Nephron progenitor cell (in vitro differentiated cells): ENCODE results near the gene BCL2L14.

Source experiments
- DNase-seq: peaks from one replicate; pipeline ENCODE4 v3.0.0; 2021
- H3K27ac Mint-ChIP-seq: 2 replicates; pipeline ENCODE4 v1.8.0; 2021; ENCODE audit warnings: mild to moderate bottlenecking, moderate library complexity, mixed read lengths
- H3K27me3 Mint-ChIP-seq: 2 replicates; pipeline ENCODE4 v1.8.0; 2021; ENCODE audit warnings: mild to moderate bottlenecking, low read depth, mixed read lengths; ENCODE audit not compliant: poor library complexity
- H3K36me3 Mint-ChIP-seq: 2 replicates; pipeline ENCODE4 v1.8.0; 2021; ENCODE audit warnings: low read depth, mixed read lengths
- H3K4me1 Mint-ChIP-seq: 2 replicates; pipeline ENCODE4 v1.8.0; 2021; ENCODE audit warnings: mixed read lengths
- H3K4me3 Mint-ChIP-seq: 2 replicates; pipeline ENCODE4 v1.8.0; 2021; ENCODE audit warnings: mild to moderate bottlenecking, moderate library complexity, mixed read lengths
- H3K9me3 Mint-ChIP-seq: 2 replicates; pipeline ENCODE4 v1.8.0; 2021; ENCODE audit warnings: mild to moderate bottlenecking, moderate library complexity, mixed read lengths
- TF ChIP-seq, protein P1 (sequence below): fragments of 200-600 bp; sonication (generic); IDR thresholded peaks from 2 replicates; pipeline ENCODE4 v1.5.0; 2021; ENCODE audit warnings: antibody characterized with exemption

The BCL2L14 gene

DNA sequence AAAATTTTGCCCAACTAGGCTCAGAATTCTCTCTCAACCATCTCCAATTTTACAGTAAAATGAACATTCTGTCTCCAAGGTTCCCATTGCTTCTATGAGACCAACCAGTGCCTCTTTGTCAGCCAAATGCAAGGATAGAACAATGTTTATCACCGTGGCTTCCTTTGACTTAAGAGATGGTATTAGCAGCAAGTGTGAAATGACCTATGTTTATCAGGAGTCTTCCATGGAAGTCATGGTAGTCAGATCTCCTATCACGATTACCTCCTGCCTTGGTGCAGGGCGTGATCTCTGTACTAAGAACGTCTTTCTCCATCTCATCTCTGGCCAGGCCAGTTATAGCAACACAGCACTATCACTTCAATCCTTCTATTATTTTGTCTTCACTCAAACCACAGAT lies 6.1 kb upstream of the BCL2L14 start:
- DNase-seq, result no peak
- Mint-ChIP-seq H3K36me3 (no peaks in the 10 kb centered on the region), H3K4me1 (peaks cover 18% of the 10 kb centered on the region), H3K27ac (no peak overlapping the region), H3K4me3 (no peak overlapping the region), H3K27me3 (peaks cover 3% of the 10 kb centered on the region), H3K9me3 (no peaks in the 10 kb centered on the region)
- TF ChIP-seq, protein P1, sequence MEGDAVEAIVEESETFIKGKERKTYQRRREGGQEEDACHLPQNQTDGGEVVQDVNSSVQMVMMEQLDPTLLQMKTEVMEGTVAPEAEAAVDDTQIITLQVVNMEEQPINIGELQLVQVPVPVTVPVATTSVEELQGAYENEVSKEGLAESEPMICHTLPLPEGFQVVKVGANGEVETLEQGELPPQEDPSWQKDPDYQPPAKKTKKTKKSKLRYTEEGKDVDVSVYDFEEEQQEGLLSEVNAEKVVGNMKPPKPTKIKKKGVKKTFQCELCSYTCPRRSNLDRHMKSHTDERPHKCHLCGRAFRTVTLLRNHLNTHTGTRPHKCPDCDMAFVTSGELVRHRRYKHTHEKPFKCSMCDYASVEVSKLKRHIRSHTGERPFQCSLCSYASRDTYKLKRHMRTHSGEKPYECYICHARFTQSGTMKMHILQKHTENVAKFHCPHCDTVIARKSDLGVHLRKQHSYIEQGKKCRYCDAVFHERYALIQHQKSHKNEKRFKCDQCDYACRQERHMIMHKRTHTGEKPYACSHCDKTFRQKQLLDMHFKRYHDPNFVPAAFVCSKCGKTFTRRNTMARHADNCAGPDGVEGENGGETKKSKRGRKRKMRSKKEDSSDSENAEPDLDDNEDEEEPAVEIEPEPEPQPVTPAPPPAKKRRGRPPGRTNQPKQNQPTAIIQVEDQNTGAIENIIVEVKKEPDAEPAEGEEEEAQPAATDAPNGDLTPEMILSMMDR, result no peak

DNA sequence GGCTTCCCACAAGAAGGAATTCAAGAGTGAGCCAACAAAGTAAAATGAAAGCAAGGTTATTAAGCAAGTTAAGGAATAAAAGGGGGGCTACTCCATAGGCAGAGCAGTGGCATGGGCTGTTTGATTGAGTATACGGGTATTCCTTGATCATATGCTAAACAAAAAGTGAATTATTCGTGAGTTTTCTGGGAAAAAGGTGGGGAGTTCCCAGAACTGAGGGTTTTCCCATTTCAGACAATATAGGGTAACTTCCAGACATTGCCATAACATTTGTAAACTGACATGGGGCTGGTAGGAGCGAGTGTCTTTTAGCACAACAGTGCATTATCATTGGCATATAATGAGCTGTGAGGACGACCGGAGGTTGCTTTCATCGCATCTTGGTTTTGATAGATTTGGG lies 2.0 kb upstream of the BCL2L14 start:
- Mint-ChIP-seq H3K4me1 (peaks cover 14% of the 10 kb centered on the region), H3K4me3 (no peak overlapping the region), H3K9me3 (no peaks in the 10 kb centered on the region), H3K36me3 (no peaks in the 10 kb centered on the region), H3K27me3 (peaks cover 6% of the 10 kb centered on the region), H3K27ac (no peak overlapping the region)
- DNase-seq, result no peak
- TF ChIP-seq, protein P1, result no peak

DNA sequence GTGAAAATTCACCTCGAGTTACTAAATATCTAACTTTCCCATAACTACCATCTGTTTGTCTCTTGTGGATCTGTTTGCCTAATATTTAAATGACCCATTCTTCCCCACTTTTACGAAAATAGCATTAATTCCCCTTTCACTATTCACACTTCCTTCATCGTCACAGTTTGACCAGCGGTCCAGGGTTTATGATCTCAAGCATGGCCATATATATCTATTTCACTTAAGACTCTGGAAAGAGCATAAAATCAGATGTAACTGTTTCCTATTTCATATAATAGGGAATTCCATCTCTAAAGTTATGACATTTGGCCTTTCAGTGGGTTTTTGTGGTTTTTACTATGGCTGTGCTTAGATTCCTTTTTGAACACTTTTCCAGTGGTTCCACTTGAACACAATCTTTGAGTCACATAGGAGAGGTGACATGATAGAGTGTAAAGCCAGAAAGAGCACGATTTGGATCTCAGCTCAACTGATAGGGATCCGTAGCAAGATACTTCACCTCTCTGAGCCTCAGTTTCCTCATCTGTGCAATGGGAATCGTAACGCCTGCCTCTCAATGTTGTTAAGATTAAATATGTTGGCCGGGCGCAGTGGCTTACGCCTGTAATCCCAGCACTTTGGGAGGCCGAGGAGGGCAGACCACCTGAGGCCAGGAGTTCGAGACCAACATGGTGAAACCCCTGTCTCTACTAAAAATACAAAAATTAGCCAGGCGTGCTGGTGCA lies 754 bp upstream of the BCL2L14 start:
- Mint-ChIP-seq H3K4me3 (no peak overlapping the region), H3K36me3 (no peaks in the 10 kb centered on the region), H3K27me3 (peaks cover 3% of the 10 kb centered on the region), H3K9me3 (no peaks in the 10 kb centered on the region), H3K4me1 (peaks cover 14% of the 10 kb centered on the region), H3K27ac (no peak overlapping the region)
- no peak for DNase-seq
- TF ChIP-seq, protein P1, result no peak

- peaks cover 7% of the 10 kb centered on the region for H3K27me3 Mint-ChIP-seq
- H3K4me1 Mint-ChIP-seq, result peaks cover 23% of the 10 kb centered on the region
- peak overlapping the region; percentile 16 for H3K27ac Mint-ChIP-seq
- H3K4me3 Mint-ChIP-seq, result no peak overlapping the region
- TF ChIP-seq, protein P1, result no peak
- H3K36me3 Mint-ChIP-seq, result no peaks in the 10 kb centered on the region
- no peaks in the 10 kb centered on the region for H3K9me3 Mint-ChIP-seq
- no peak for DNase-seq
Observed at GRCh38 chr12:12072064-12072760, 1.5 kb downstream of the BCL2L14 start.

GRCh38 chr12:12079291-12079690 lies 8.6 kb downstream of the BCL2L14 start:
- no peaks in the 10 kb centered on the region for H3K36me3 Mint-ChIP-seq
- no peak for DNase-seq
- H3K27me3 Mint-ChIP-seq, result peaks cover 4% of the 10 kb centered on the region
- no peak overlapping the region for H3K4me3 Mint-ChIP-seq
- peaks cover 20% of the 10 kb centered on the region for H3K4me1 Mint-ChIP-seq
- H3K27ac Mint-ChIP-seq, result peak overlapping the region; percentile 20
- H3K9me3 Mint-ChIP-seq, result no peaks in the 10 kb centered on the region
- TF ChIP-seq, protein P1, result no peak
